ENCODE data around the gene RHCG. TPM values are rescaled to one million over a fixed set of nuclear protein-coding genes. Genes with fewer than 3 reads are reported as not detected.

The RHCG gene
- total RNA-seq, 2 donors from 2014 or later, result not detected

GRCh38 chr15:89497231-89497630 is 848 bp upstream of the RHCG start:
- no peaks in the 10 kb centered on the region for H3K4me1 Mint-ChIP-seq (ENCODE audit: low read depth)
- H3K27ac Mint-ChIP-seq, result no peak overlapping the region
- H3K4me3 Mint-ChIP-seq, result no peak overlapping the region
- DNase-seq (no peak), ATAC-seq (replicated peaks in 1 of 2) (no peak)
- H3K9me3 Mint-ChIP-seq, result no peaks in the 10 kb centered on the region
- H3K27me3 Mint-ChIP-seq (ENCODE audit: low read depth), result peaks cover 52% of the 10 kb centered on the region
- no peaks in the 10 kb centered on the region for H3K36me3 Mint-ChIP-seq (ENCODE audit: insufficient read depth in 2 of 2)

GRCh38 chr15:89495638-89496145 is 691 bp downstream of the RHCG start:
- no peaks in the 10 kb centered on the region for H3K36me3 Mint-ChIP-seq (ENCODE audit: insufficient read depth in 2 of 2)
- H3K9me3 Mint-ChIP-seq, result no peaks in the 10 kb centered on the region
- H3K27ac Mint-ChIP-seq, result no peak overlapping the region
- peaks cover 50% of the 10 kb centered on the region for H3K27me3 Mint-ChIP-seq (ENCODE audit: low read depth)
- ATAC-seq (replicated peaks in 1 of 2) (no peak), DNase-seq (no peak)
- H3K4me3 Mint-ChIP-seq, result peak overlapping the region; percentile 59 to 72
- no peaks in the 10 kb centered on the region for H3K4me1 Mint-ChIP-seq (ENCODE audit: low read depth)

- no peak for ATAC-seq (replicated peaks in 1 of 2)
- no peak overlapping the region for H3K4me3 Mint-ChIP-seq
- peaks cover 56% of the 10 kb centered on the region for H3K27me3 Mint-ChIP-seq (ENCODE audit: low read depth)
- H3K4me1 Mint-ChIP-seq (ENCODE audit: low read depth), result no peaks in the 10 kb centered on the region
- no peak overlapping the region for H3K27ac Mint-ChIP-seq
- no peaks in the 10 kb centered on the region for H3K9me3 Mint-ChIP-seq
- H3K36me3 Mint-ChIP-seq (ENCODE audit: insufficient read depth in 2 of 2), result no peaks in the 10 kb centered on the region
- DNase-seq, result peak; percentile 36 to 48
Measured at GRCh38 chr15:89494941-89495637, 1.3 kb downstream of the RHCG start.

- DNase-seq (no peak), ATAC-seq (replicated peaks in 1 of 2) (no peak)
- Mint-ChIP-seq H3K27me3 (ENCODE audit: low read depth) (peaks cover 55% of the 10 kb centered on the region), H3K4me3 (no peak overlapping the region), H3K4me1 (ENCODE audit: low read depth) (no peaks in the 10 kb centered on the region), H3K9me3 (no peaks in the 10 kb centered on the region), H3K27ac (no peak overlapping the region), H3K36me3 (ENCODE audit: insufficient read depth in 2 of 2) (no peaks in the 10 kb centered on the region)
Measured at GRCh38 chr15:89494031-89494430, 2.4 kb downstream of the RHCG start.

GRCh38 chr15:89492934-89493631 is 3.3 kb downstream of the RHCG start:
- DNase-seq (no peak), ATAC-seq (replicated peaks in 1 of 2) (no peak)
- no peaks in the 10 kb centered on the region for H3K4me1 Mint-ChIP-seq (ENCODE audit: low read depth)
- no peaks in the 10 kb centered on the region for H3K36me3 Mint-ChIP-seq (ENCODE audit: insufficient read depth in 2 of 2)
- no peak overlapping the region for H3K27ac Mint-ChIP-seq
- H3K9me3 Mint-ChIP-seq, result no peaks in the 10 kb centered on the region
- H3K4me3 Mint-ChIP-seq, result no peak overlapping the region
- peaks cover 55% of the 10 kb centered on the region for H3K27me3 Mint-ChIP-seq (ENCODE audit: low read depth)

- no peak overlapping the region for H3K27ac Mint-ChIP-seq
- H3K27me3 Mint-ChIP-seq (ENCODE audit: low read depth), result peaks cover 62% of the 10 kb centered on the region
- DNase-seq (peak; percentile 11 to 26), ATAC-seq (replicated peaks in 1 of 2) (no peak)
- no peaks in the 10 kb centered on the region for H3K4me1 Mint-ChIP-seq (ENCODE audit: low read depth)
- H3K4me3 Mint-ChIP-seq, result no peak overlapping the region
- no peaks in the 10 kb centered on the region for H3K9me3 Mint-ChIP-seq
- H3K36me3 Mint-ChIP-seq (ENCODE audit: insufficient read depth in 2 of 2), result no peaks in the 10 kb centered on the region
Measured at GRCh38 chr15:89492111-89492641, 4.2 kb downstream of the RHCG start.

GRCh38 chr15:89490814-89491315 is 5.5 kb downstream of the RHCG start:
- Mint-ChIP-seq H3K27ac (no peak overlapping the region), H3K27me3 (ENCODE audit: low read depth) (peaks cover 63% of the 10 kb centered on the region), H3K36me3 (ENCODE audit: insufficient read depth in 2 of 2) (no peaks in the 10 kb centered on the region), H3K4me3 (no peak overlapping the region), H3K9me3 (no peaks in the 10 kb centered on the region), H3K4me1 (ENCODE audit: low read depth) (peaks cover 10% of the 10 kb centered on the region)
- ATAC-seq (replicated peaks in 1 of 2) (no peak), DNase-seq (no peak)

GRCh38 chr15:89490081-89490813 is 6.1 kb downstream of the RHCG start:
- no peak overlapping the region for H3K27ac Mint-ChIP-seq
- H3K9me3 Mint-ChIP-seq, result no peaks in the 10 kb centered on the region
- DNase-seq (no peak), ATAC-seq (replicated peaks in 1 of 2) (no peak)
- H3K4me3 Mint-ChIP-seq, result no peak overlapping the region
- peaks cover 63% of the 10 kb centered on the region for H3K27me3 Mint-ChIP-seq (ENCODE audit: low read depth)
- H3K36me3 Mint-ChIP-seq (ENCODE audit: insufficient read depth in 2 of 2), result no peaks in the 10 kb centered on the region
- H3K4me1 Mint-ChIP-seq (ENCODE audit: low read depth), result peaks cover 13% of the 10 kb centered on the region

GRCh38 chr15:89489376-89489775 is 7.0 kb downstream of the RHCG start:
- H3K36me3 Mint-ChIP-seq (ENCODE audit: insufficient read depth in 2 of 2), result no peaks in the 10 kb centered on the region
- H3K27ac Mint-ChIP-seq, result no peak overlapping the region
- no peaks in the 10 kb centered on the region for H3K9me3 Mint-ChIP-seq
- no peak for ATAC-seq (replicated peaks in 1 of 2)
- no peak for DNase-seq
- peaks cover 62% of the 10 kb centered on the region for H3K27me3 Mint-ChIP-seq (ENCODE audit: low read depth)
- H3K4me3 Mint-ChIP-seq, result no peak overlapping the region
- peaks cover 13% of the 10 kb centered on the region for H3K4me1 Mint-ChIP-seq (ENCODE audit: low read depth)

GRCh38 chr15:89487791-89488190 is 8.6 kb downstream of the RHCG start:
- H3K27me3 Mint-ChIP-seq (ENCODE audit: low read depth), result peaks cover 64% of the 10 kb centered on the region
- ATAC-seq (replicated peaks in 1 of 2) (no peak), DNase-seq (no peak)
- no peaks in the 10 kb centered on the region for H3K9me3 Mint-ChIP-seq
- no peaks in the 10 kb centered on the region for H3K36me3 Mint-ChIP-seq (ENCODE audit: insufficient read depth in 2 of 2)
- peaks cover 13% of the 10 kb centered on the region for H3K4me1 Mint-ChIP-seq (ENCODE audit: low read depth)
- no peak overlapping the region for H3K4me3 Mint-ChIP-seq
- no peak overlapping the region for H3K27ac Mint-ChIP-seq

- no peak overlapping the region for H3K27ac Mint-ChIP-seq
- H3K4me1 Mint-ChIP-seq (ENCODE audit: low read depth), result peaks cover 13% of the 10 kb centered on the region
- peak; percentile 41 to 49 for DNase-seq
- peak; percentile 54 to 64 for ATAC-seq (replicated peaks in 1 of 2)
- no peaks in the 10 kb centered on the region for H3K36me3 Mint-ChIP-seq (ENCODE audit: insufficient read depth in 2 of 2)
- H3K4me3 Mint-ChIP-seq, result peak overlapping the region; percentile 37 to 60
- peaks cover 64% of the 10 kb centered on the region for H3K27me3 Mint-ChIP-seq (ENCODE audit: low read depth)
- H3K9me3 Mint-ChIP-seq, result no peaks in the 10 kb centered on the region
Measured at GRCh38 chr15:89486726-89487050, 9.7 kb downstream of the RHCG start.

GRCh38 chr15:89483079-89483478 is 13.3 kb downstream of the RHCG start:
- no peaks in the 10 kb centered on the region for H3K36me3 Mint-ChIP-seq (ENCODE audit: insufficient read depth in 2 of 2)
- DNase-seq (no peak), ATAC-seq (replicated peaks in 1 of 2) (no peak)
- H3K4me3 Mint-ChIP-seq, result no peak overlapping the region
- H3K4me1 Mint-ChIP-seq (ENCODE audit: low read depth), result peaks cover 13% of the 10 kb centered on the region
- no peaks in the 10 kb centered on the region for H3K9me3 Mint-ChIP-seq
- H3K27ac Mint-ChIP-seq, result no peak overlapping the region
- H3K27me3 Mint-ChIP-seq (ENCODE audit: low read depth), result peaks cover 55% of the 10 kb centered on the region

- ATAC-seq (replicated peaks in 1 of 2) (no peak), DNase-seq (no peak)
- Mint-ChIP-seq H3K4me1 (ENCODE audit: low read depth) (peaks cover 13% of the 10 kb centered on the region), H3K4me3 (no peak overlapping the region), H3K36me3 (ENCODE audit: insufficient read depth in 2 of 2) (no peaks in the 10 kb centered on the region), H3K9me3 (no peaks in the 10 kb centered on the region), H3K27ac (no peak overlapping the region), H3K27me3 (ENCODE audit: low read depth) (peaks cover 46% of the 10 kb centered on the region)
Measured at GRCh38 chr15:89482139-89482538, 14.2 kb downstream of the RHCG start.

Data from activated T-cell treated with anti-CD3 and anti-CD28 coated beads, Interleukin-2, amount 50 U/mL, for 72 hours (primary cell).